Activated T-cell treated with anti-CD3 and anti-CD28 coated beads, Interleukin-2, amount 50 U/mL, for 24 hours (primary cell): ENCODE results near the gene SPOUT1.
A peak's percentile ranks its signal among the peaks of the same experiment; 100 is the strongest.
"Not testable (repeated sequence)": the region's sequence is repeated elsewhere in the genome, so short reads cannot be mapped to it uniquely, and the experiment has no call there.

ENCODE experiments used
- DNase-seq: peaks from one replicate; pipeline ENCODE4 v3.0.0-alpha.2; 2020
- H3K27ac Mint-ChIP-seq: 2 replicates; pipeline ENCODE4 v1.8.0; 2020; ENCODE audit warnings: mild to moderate bottlenecking, mixed read lengths
- H3K27me3 Mint-ChIP-seq: 2 replicates; pipeline ENCODE4 v1.8.0; 2020; ENCODE audit warnings: mixed read lengths
- H3K36me3 Mint-ChIP-seq: 2 replicates; pipeline ENCODE4 v1.8.0; 2020; ENCODE audit warnings: low read depth, mixed read lengths
- H3K4me1 Mint-ChIP-seq: 2 replicates; pipeline ENCODE4 v1.8.0; 2020; ENCODE audit warnings: low read depth, mixed read lengths
- H3K4me3 Mint-ChIP-seq: 2 replicates; pipeline ENCODE4 v1.8.0; 2020; ENCODE audit warnings: mild to moderate bottlenecking, moderate library complexity, mixed read lengths
- H3K9me3 Mint-ChIP-seq: 2 replicates; pipeline ENCODE4 v1.8.0; 2020; ENCODE audit warnings: mixed read lengths

The SPOUT1 gene

DNA sequence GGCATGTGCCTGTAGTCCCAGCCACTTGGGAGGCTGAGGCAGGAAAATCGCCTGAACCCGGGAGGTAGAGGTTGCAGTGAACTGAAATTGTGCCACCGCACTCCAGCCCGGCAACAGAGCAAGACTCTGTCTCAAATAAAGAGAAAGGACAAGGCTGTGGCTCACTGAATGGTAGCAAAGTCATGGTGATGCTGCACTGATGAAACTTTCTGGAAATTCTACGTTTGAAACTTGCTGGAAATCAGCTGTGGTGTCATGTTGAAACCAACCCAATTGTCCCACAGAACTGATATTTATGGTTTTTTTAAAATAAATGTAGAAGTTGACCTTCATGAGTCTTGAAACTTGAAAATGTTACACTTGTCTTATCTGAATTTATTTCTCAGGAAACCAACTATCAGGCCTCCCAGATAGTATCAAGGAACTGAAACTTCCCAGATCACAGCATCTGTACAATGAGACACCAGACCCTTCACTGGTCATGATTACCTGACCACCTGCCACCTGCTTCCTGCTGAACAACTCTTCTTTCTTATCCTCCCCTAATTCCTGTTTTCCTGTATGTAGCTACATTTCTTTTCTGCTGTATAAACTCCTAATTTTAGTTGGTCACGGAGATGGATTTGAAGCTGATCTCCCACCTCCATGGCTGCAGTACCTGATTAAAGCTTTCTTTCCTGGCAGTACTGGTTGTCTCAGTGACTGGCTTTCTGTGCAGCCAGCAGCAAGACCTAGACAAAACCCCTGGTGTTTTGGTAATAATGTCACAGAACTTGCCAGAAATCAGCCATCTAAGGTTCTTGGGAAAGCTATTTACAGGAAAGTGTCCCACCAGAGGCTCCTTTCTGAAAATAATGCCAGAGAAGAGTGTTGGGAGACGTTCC is 48.2 kb downstream of the SPOUT1 start:
- Mint-ChIP-seq H3K4me1 (peaks cover 6% of the 10 kb centered on the region), H3K36me3 (no peaks in the 10 kb centered on the region), H3K4me3 (no peak overlapping the region), H3K9me3 (no peaks in the 10 kb centered on the region), H3K27me3 (no peaks in the 10 kb centered on the region), H3K27ac (no peak overlapping the region)
- no peak for DNase-seq

DNA sequence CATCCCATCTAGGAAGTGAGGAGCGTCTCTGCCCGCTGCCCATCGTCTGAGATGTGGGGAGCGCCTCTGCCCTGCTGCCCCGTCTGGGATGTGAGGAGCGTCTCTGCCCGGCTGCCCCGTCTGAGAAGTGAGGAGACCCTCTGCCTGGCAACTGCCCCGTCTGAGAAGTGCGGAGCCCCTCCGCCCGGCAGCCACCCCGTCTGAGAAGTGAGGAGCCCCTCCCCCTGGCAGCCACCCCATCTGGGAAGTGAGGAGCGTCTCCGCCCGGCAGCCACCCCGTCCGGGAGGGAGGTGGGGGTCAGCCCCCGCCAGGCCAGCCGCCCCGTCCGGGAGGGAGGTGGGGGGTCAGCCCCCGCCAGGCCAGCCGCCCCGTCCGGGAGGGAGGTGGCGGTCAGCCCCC is 49.5 kb downstream of the SPOUT1 start:
- not testable (repeated sequence) for DNase-seq, H3K27ac Mint-ChIP-seq, H3K9me3 Mint-ChIP-seq, H3K4me1 Mint-ChIP-seq, H3K27me3 Mint-ChIP-seq, H3K36me3 Mint-ChIP-seq, H3K4me3 Mint-ChIP-seq

DNA sequence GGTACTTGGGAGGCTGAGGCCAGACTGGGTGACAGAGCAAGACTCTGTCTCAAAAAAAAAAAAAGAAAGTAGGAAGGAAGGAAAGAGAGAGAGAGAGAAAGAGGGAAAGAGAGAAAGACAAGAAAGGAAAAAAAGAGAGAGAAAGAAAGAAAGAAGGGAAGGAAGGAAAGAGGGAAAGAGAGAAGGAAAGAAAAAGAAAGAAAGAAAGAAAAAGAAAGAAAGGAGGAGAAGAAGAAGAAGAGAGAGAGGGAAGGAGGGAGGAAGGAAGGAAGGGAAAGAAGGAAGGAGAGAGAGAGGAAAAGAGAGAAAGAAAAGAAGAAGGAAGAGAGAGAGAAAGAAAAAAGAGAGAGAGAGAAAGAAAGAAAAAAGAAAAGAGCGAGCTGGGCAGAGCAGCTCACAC is 54.8 kb downstream of the SPOUT1 start:
- Mint-ChIP-seq H3K27me3 (no peaks in the 10 kb centered on the region), H3K9me3 (no peaks in the 10 kb centered on the region), H3K27ac (no peak overlapping the region), H3K4me3 (no peak overlapping the region), H3K36me3 (peaks cover 4% of the 10 kb centered on the region), H3K4me1 (peaks cover 18% of the 10 kb centered on the region)
- DNase-seq: no peak

DNA sequence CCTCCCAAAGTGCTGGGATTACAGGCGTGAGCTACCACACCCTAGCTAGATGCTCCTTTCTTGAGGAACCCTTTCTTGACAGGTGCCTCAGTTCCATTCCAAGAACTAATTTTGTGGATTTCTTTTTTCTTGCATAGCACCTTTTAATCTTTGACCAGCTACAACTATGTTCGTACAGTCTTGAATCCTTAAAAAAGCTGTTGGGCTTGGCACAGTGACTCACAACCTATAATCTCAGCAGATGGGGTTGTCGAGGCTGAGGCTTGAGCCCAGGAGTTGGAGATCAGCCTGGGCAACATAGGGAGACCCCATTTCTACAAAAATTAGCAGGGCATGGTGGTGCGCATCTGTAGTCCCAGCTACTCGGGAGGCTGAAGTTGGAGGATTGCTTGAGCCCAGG is 56.5 kb downstream of the SPOUT1 start:
- Mint-ChIP-seq H3K4me3 (peak overlapping the region; percentile 93), H3K4me1 (peaks cover 29% of the 10 kb centered on the region), H3K27ac (no peak overlapping the region), H3K9me3 (no peaks in the 10 kb centered on the region), H3K27me3 (no peaks in the 10 kb centered on the region), H3K36me3 (peaks cover 4% of the 10 kb centered on the region)
- no peak for DNase-seq

DNA sequence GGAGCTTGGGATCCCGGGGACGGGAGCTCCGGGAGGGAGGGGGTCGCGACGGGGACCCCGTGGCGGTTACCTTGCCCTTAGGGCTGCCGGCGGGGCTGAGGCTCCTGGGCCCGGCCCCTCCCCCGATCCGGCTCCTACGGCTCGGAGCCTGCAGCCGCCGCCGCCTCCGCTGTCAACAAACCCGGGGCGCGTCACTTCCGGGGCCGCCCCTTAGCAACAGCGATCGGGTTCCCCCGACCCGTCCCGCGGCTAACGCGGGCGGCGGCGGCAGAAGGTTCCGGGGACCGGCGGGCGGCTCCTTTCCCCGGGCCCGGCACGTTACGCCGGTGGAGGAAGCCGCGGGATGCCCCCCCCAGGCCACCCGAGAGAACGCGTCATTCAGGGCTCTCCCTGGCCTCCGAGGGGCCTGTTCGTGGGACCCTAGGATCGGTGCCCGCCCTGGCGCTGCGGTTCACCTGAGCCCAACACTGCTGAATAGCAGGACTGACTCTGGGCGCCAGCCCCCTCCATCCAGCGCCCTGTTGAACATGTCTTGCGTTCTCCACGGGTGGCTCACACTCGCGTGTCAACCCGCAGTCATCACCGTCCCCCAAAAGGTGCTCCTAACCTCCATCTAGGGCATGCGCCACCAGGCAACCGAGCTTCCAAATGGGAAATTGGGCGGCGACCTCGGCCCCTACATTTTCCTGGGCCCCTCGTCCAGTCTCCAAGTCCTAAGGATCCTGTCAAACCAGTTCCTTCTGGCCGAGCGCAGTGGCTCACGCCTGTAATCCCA is 57.7 kb downstream of the SPOUT1 start, which contains the start of gene ZER1:
TSS of gene ZER1 (minus strand) at position 183 of the 775 bp plus-strand sequence. CDS start 16,362 bp downstream, outside the sequence.
- DNase-seq: peak; percentile 98
- Mint-ChIP-seq H3K27ac (peak within 1 kb of the TSS; percentile 94), H3K4me3 (peak within 1 kb of the TSS; percentile 93), H3K4me1 (peaks cover 35% of the 10 kb centered on the region), H3K27me3 (no peaks in the 10 kb centered on the region), H3K36me3 (peaks cover 8% of the 10 kb centered on the region), H3K9me3 (no peaks in the 10 kb centered on the region)

DNA sequence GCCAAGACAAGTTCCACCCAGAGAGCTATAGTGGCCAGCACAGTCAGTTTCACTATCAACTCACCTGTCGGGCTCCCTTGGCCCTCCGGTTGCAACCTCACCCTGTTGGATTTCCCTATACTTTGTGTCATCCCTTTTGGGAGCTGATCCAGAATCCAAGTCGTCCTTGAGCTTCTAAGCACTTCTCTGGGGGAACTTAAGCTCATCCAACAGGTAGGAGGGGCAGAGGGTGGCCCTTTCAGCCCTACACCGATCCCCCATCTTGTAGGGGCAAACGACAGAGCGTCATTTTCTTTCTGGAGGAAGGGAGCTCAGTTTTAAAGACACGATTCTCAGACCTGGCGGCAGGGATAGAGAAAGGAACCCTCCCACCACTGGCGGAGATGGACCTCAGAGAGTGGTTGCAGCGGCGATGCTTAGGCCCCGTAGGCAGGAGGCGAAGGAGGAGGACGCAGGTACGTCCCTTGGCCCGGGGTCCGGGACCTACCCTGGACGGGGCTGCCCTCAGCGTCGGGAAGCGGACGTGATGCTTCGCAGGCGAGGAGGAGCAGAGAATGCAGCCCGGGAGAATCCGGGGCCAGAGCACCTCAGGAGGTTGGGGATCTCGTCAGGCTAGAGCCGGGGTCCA is 58.4 kb downstream of the SPOUT1 start:
- Mint-ChIP-seq H3K36me3 (peaks cover 8% of the 10 kb centered on the region), H3K4me3 (peak overlapping the region; percentile 93), H3K27ac (peak overlapping the region; percentile 94), H3K9me3 (no peaks in the 10 kb centered on the region), H3K4me1 (peaks cover 36% of the 10 kb centered on the region), H3K27me3 (no peaks in the 10 kb centered on the region)
- no peak for DNase-seq

DNA sequence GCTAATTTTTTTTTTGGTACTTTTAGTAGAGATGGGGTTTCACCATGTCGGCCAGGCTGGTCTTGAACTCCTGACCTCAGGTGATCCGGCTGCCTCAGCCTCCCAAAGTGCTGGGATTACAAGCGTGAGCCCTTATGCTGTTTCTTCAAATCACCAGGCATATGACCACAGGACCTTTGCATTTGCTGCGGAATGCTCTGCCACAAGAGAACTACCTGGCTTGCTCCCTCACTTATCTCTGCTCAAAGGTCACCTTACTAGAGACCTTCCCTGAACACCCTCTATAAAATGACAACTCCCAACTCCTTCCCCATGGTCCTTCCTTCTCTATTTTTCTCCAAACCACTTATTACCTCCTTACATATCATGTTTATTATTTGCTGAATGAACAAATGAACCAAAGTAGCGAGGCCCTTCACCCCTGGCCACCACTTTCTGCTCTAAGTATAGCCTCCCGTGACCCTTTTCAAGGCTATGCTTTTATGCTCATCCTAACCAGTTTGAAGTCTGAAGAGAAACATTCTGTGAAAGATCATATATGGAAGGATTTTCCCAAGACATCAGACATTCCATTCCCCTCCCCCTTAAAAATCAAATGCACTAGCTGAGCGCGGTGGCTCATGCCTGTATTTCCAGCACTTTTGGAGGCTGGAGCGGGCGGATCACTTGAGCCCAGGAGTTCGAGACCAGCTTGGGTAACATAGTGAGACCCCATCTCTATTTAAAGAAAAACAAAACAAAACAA is 59.1 kb downstream of the SPOUT1 start:
- Mint-ChIP-seq H3K36me3 (peaks cover 8% of the 10 kb centered on the region), H3K27me3 (no peaks in the 10 kb centered on the region), H3K4me3 (peak overlapping the region; percentile 93), H3K9me3 (no peaks in the 10 kb centered on the region), H3K27ac (peak overlapping the region; percentile 94), H3K4me1 (peaks cover 36% of the 10 kb centered on the region)
- no peak for DNase-seq
